ENCODE results near the gene SIAH3.
"Not testable (repeated sequence)": the region's sequence is repeated elsewhere in the genome, so short reads cannot be mapped to it uniquely, and the experiment has no call there.

Gene SIAH3

DNA sequence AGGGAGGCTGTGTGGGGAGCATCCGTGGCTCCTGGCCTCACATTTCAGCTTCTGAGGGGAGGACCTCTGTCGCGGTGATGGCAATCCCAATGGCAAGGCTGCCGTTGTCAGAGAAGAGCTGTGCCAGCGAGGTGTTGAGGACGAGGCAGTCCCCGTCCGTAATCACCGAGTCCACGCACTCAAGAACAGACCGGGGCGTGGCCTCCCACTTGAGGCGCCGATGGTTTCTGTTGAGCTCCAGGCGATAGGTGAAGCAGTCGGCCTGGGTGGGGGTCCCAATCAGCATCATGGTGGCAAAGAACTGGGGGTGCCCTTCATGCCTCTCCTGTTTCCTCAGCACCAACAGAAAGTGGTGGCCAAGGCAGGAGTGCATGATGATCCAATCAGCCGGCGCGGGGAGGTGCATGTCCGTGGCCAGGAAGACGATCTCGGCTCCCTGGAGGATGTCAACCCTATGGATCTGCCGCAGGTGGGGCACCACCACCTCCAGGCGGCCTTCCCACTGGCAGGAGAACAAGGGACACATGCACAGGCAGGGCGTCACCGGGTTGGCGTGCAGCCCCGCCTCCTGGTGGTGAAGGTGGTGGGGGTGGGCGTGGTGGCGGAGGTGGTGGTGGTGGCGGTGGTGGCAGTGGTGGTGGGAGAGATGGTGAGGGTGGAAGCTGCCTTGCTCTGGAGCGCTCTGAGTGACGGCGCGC is 68.1 kb downstream of the SIAH3 start:
- DNase-seq (ENCODE audit: low read depth in 2 of 2), result no peak

DNA sequence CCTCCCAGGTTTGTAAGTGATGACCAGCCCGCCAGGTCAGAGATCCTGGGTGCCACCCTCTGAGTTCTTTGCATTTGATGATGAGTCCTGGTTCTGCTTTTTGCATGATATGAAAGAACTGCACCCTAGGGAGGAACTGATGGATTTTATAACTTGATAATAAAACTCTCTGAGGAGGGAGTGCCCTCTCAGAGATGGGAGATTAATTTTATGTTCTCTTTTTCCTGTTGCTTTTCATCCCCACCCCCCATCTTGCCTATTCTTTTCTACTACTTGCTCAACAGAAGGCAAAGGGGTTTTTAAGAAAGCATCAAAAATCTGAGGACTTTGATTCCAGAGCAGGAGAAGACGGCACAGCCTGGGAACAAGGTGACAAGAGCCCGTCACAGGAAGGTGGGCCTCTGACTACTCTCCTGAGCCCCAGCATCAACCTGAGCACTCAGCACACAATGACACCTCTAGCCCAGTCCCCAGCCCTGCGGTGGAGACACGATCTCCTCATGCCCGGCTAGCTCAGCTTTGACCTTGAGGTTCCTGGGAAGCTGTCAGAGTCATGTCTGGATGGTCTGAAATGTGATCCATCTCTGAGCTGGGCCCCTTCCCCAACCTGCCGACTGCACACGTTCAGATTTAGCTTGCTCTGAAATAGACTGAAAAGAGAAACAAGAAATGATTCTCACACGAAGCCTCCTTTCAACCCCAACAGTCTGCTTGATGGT is 69.1 kb downstream of the SIAH3 start:
- DNase-seq (ENCODE audit: low read depth in 2 of 2), result no peak

GRCh38 chr13:45781553-45782326 is 69.8 kb downstream of the SIAH3 start:
- no peak for DNase-seq (ENCODE audit: low read depth in 2 of 2)

DNA sequence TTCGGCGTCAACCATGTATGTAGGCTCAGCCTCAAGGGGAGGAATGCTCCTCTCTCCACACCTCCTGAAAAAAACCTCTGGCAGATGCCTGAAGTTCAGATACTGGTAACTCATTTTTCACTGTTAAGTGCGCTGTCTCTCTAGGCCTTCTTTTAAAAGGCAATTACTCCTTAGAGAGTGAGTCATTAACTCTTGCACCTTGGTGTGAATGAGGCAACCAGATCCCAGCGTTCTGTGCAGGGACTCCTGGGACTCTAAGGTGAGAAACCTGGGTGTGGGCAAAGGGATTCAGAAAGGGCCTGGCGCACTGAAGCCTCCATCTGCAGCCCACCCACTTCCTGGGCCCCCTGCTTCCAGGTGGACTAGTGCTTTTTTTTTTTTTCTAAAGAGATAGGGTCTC is 71.7 kb downstream of the SIAH3 start:
- no peak for DNase-seq (ENCODE audit: low read depth in 2 of 2)

GRCh38 chr13:45778882-45779281 is 72.7 kb downstream of the SIAH3 start:
- DNase-seq (ENCODE audit: low read depth in 2 of 2), result no peak

DNA sequence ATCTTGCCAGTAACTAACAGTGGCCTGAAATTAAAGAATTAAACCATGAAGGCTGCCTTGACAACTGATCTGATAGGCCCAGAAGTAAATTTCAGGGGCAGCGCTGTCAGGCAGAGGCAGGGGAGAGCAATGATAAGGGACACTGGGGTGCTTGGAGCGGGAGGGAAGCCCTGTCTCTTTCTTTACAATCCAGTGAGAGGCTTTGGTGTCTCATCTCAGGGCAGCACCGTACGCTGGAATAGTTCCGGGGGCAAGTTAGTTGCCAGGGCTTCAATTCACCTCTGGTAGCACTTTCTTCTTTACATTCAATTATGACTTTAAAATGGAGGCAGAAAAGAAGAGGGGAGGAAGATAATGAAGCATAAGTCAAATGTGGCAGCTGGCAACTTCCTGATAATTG is 74.8 kb downstream of the SIAH3 start:
- DNase-seq (ENCODE audit: low read depth in 2 of 2), result no peak

DNA sequence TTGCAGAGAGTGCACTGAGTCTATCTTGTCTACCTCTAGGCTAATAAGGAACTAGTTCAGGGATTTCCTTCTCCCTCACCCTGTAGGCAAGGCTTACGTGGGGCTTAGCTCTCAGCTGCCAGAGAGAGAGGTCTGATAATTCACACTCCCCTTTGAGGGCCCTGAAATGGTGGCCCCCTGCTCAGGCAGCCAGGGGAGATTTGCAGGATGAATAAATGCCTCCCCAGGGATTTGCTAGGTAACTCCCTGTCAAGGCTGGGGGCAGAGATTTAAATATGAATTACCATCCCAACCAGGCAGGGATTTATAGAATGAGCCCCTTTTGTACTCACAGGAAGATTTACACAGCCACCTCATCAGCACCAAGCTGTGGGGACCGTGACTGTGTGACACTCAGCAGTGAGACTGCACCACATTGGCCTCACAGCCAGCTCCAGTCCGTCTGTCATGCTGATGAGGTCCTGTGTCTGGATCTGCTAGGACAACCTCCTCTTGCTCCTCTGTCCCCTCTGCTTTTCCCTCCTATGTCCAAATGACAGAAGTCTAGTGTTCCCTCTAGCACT is 76.1 kb downstream of the SIAH3 start:
- no peak for DNase-seq (ENCODE audit: low read depth in 2 of 2)

- DNase-seq (ENCODE audit: low read depth in 2 of 2), result no peak
Measured at GRCh38 chr13:45773944-45774343, 77.6 kb downstream of the SIAH3 start.

GRCh38 chr13:45773236-45773635 is 78.3 kb downstream of the SIAH3 start:
- no peak for DNase-seq (ENCODE audit: low read depth in 2 of 2)

- DNase-seq (ENCODE audit: low read depth in 2 of 2), result no peak
Measured at GRCh38 chr13:45770886-45771285, 80.7 kb downstream of the SIAH3 start.

DNA sequence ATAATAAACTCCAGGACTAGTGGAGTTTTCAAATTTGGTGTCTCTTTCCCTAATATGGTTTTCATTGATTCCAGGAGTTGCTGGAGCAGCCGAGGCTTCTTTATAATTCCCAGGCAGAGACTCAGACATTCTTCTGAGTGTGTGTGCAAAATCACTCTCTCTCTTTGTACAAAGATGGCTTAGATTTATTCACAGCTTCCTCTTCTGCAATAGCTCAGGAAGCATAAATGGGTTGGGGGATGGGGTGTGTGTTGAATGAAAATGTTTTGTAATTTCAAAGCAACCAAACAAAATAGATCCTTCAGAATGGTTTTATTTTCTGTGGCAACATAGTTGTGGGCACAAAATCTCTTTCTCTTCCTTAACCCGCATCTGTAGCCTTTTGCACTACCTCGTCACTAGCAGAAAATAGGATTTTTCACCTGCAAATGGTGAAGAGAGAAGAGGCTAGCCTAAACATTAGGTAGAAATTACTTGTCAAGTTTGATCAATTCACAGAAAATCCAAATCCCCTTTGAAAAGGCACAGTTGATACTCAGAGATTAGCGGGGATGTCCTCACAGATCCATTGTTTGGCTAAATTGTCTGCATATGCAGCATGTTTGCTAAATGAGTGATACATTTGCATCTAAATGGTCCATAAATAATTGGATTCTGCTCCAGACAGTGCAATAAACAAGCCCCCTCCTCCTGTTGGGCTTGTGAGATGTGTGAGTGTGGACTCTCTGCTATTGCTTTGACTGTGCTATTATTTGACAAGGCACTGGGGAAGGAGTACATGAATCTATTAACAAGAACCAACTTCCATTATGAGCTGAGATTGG is 82.7 kb downstream of the SIAH3 start:
- no peak for DNase-seq (ENCODE audit: low read depth in 2 of 2)

GRCh38 chr13:45765464-45765863 is 86.1 kb downstream of the SIAH3 start:
- no peak for DNase-seq (ENCODE audit: low read depth in 2 of 2)

DNA sequence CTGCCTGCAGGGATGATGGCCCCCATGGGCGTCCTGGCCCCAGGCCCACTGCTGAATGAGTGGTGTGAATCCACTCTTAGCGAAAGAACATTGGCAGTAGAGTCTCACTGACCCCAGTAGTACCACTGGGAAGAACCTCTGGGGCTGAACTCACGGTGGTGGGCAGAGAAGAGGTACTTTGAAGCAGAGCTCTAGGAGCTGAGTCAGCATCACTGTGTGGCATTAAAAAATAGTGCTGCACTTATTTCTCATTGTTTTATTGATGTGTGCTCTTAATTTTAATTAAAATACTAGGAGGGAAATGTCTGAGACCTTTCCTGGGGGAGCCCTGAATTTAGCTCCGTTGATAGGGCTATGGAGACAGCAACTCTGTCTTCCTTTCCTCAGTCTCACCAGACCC is 88.1 kb downstream of the SIAH3 start:
- DNase-seq (ENCODE audit: low read depth in 2 of 2), result no peak

GRCh38 chr13:45757589-45757988 is 94.0 kb downstream of the SIAH3 start:
- DNase-seq (ENCODE audit: low read depth in 2 of 2), result not testable (repeated sequence)

DNA sequence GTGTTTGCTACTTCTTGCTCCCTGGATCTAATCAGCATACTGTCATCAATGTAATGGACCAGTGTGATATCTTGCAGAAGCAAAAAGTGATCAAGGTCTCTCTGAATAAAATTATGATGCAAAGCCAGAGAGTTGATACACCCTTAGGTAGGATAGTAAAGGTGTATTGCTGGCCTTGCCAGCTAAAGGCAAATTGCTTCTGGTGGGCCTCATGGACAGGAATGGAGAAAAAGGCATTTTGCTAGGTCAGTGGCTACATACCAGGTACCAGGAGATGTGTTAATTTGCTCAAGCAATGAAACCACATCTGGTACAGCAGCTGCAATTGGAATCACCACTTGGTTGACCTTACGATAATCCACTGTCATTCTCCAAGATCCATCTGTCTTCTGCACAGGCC is 95.1 kb downstream of the SIAH3 start:
- not testable (repeated sequence) for DNase-seq (ENCODE audit: low read depth in 2 of 2)

DNA sequence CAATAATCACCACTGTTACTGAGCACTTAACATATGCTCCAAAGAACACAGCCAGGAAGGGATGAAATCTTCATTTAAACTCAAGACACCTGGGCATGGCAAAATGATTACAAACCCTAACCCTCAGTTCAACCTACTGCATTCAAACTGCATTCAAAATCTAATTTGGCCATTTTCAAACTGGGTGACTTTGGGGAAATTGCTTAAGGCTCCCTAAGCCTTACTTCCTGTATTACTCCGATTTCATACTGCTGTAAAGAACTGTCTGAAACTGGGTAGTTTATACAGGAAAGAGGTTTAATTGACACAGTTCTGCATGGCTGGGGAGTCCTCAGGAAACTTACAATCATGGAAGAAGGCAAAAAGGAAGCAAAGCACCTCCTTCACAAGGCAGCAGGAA is 99.0 kb downstream of the SIAH3 start:
- DNase-seq (ENCODE audit: low read depth in 2 of 2), result no peak

DNA sequence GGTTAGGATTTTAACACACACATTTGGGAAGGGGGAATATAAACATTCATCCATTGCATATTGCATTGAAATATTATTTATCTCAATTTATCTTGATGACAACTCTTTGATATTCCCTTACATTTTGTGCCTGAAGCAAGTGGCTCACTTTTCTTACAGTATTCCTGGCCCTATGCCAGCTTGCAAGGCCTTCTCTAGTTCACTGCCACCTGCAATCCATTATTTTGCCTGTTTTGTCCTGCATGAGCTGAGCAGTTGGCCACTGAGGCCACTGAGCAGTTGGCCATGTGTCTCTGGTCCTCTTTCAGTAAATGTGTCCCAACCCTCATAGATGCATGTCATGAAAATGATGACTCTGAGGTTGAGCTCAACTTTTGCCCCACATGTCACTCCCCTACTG is 99.7 kb downstream of the SIAH3 start:
- DNase-seq (ENCODE audit: low read depth in 2 of 2), result no peak

DNA sequence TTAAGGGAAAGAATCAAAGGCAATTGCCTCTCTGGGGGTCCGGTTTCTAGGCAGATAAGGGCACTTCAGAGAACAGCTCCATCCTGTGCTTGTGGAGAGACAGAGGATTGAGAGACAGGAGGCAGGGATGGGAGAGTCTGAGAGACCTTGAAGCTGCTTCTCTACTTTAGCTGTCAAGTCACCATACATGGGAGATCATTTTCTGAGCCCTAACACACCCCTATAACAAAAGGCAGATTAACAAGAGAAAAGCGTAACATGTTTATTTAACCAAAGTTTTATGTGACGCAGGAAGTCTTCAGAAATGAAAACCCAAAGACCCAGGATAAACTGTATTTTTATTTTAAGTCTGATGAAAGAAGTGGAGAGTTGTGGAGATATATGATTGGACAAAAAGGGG is 101.0 kb downstream of the SIAH3 start:
- DNase-seq (ENCODE audit: low read depth in 2 of 2), result no peak

DNA sequence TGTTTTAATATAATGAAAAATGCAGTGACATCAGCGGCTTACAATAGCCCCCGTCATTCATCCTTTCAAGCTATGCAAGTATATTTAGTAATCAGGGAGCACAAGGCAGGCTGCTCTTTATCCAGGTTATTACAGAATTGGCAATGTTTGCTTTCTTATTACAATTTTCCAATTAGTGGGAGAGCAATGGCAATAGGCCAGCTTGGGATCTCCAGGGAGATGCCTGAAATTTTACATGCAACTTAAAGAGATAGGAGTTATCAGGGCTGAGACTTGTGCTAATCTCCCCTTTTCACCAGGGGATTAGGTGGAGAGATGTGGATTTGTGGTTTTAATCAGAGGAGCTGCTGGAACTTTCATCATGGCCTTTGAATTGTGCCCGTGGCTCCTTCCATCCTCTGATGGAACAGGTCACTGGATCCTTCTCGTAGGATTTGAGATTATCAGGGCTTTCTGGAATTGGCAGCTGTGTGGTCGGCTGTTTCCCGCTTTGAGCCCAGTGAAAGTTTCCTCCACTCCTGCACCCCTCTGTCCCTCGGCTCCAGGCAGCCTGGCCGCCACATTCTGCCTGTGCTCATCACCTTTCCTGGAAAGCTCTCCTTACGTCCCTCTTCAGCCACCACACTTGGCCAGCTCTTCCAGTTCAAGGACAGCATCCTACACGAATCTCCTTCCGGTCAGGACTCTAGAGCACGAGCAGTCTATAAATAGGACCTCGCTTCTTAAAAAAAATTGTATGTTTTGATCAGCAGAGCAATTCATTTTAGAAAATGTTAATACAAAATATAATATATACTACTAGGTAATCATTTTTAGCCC is 102.4 kb downstream of the SIAH3 start:
- DNase-seq (ENCODE audit: low read depth in 2 of 2), result no peak

DNA sequence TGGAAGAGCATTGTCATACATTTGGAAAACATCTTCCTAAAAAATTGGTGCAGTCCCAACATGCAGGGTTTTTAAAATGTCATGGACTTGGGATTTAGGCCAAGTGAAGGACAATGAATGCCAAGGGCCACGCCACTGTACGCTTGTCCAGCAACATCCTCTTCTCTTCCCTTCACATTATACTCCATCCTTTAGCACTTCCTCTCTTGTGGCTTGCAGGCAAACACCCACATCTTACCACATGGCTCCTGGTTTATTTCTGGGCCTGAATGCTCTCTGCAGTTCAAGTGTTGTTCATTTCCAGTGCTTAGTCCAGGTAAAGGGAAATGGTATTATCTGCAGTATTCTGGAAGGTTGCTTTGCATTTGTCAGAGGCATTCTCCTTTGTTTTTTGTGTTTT is 104.5 kb downstream of the SIAH3 start:
- DNase-seq (ENCODE audit: low read depth in 2 of 2), result no peak

GRCh38 chr13:45744979-45745378 is 106.6 kb downstream of the SIAH3 start:
- DNase-seq (ENCODE audit: low read depth in 2 of 2), result no peak

Measured in stimulated activated CD8-positive, alpha-beta memory T cell treated with anti-CD3 and anti-CD28 coated beads, Interleukin-7, amount 100 ng/mL, for 4 hours (primary cell).